NCI-H69 (cell line): ENCODE measurements around the gene ZNF526.

Experiments
- DNase-seq: peaks from one replicate; lab custom pipeline; 2025; lab: John Stamatoyannopoulos, UW

ZNF526 gene

DNA sequence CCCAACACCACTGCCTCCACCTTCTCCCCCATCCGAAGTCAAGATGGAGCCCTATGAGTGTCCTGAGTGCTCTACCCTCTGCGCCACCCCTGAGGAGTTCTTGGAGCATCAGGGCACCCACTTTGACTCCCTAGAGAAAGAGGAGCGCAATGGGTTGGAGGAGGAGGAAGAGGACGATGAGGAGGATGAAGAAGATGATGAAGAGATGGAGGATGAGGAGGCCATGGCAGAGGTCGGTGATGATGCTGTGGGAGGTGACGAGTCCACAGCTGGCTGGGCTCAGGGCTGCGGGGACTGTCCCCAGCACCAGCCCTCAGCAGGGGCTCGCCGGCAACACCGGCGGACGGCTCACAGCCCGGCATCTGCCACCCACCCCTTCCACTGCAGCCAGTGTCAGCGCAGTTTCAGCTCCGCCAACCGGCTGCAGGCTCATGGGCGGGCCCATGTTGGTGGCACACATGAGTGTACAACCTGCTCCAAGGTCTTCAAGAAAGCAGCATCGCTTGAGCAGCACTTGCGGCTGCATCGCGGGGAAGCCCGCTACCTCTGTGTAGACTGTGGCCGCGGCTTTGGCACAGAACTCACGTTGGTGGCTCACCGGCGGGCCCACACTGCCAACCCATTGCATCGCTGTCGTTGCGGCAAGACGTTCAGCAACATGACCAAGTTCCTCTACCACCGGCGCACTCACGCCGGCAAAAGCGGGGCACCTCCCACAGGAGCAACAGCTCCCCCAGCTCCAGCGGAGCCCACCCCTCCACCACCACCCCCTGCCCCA, 5.0 kb downstream of the ZNF526 start:
- DNase-seq: no peak

DNA sequence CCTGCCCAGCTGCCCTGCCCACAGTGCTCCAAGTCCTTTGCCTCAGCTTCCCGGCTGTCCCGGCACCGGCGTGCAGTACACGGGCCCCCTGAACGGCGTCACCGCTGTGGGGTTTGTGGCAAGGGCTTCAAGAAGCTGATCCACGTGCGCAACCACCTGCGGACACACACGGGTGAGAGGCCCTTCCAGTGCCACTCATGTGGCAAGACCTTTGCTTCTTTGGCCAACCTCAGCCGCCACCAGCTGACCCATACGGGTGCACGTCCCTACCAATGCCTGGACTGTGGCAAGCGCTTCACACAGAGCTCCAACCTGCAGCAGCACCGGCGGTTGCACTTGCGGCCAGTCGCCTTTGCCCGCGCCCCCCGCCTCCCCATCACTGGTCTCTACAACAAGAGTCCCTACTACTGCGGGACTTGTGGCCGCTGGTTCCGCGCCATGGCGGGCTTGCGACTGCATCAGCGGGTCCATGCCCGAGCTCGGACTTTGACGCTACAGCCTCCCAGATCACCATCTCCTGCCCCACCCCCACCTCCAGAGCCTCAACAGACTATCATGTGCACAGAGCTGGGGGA, 5.7 kb downstream of the ZNF526 start:
- DNase-seq: no peak

DNA sequence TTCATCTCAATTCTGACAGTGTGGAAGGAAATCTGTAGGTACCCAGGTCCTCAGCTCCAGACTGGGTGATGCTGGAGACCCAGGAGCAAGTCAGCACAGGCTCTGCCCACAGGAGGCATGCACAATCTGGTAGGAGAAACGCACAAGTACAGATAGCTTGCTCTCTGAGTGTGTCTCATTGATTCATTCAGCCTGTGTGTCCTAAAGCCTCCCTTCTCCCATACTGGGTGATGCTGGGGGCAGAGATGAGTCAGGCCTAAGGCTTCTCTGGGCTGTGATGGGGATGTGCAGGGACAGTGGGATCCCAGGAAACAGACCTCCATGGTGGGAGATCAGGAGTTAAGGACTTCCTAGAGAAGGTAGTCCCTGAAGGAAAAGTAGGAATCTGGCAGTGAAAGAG, 6.8 kb downstream of the ZNF526 start:
- no peak for DNase-seq

- DNase-seq: no peak
Observed at GRCh38 chr19:42228641-42229040, 8.5 kb downstream of the ZNF526 start.

DNA sequence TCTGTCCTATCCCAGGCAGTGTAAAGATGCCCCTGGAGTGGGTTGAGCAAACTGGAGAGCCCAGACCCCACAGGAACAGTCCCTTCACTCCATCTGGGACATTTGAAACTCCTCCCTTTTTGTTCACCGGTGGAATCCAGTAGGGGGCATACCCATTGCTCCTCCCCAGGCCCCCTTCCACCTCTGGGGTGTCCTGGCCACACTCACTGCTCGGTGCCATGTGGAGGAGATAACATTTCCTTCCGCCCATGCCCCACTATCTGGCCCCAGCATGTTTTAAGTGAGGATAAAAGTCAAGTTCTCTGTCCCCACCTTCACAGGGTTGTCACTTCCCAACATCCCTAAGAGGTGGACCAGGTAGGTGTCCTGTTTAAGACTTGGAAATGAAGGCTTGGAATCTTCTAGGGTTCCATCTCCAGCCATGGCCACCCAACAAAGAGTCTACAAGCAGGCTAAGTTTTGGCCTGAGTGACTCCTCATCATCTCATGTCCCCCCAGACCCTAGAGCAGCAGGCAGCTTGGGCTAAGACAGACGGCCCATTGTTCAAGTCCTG, 9.3 kb downstream of the ZNF526 start:
- DNase-seq: no peak

GRCh38 chr19:42229855-42230351, 9.8 kb downstream of the ZNF526 start:
- DNase-seq: no peak

DNA sequence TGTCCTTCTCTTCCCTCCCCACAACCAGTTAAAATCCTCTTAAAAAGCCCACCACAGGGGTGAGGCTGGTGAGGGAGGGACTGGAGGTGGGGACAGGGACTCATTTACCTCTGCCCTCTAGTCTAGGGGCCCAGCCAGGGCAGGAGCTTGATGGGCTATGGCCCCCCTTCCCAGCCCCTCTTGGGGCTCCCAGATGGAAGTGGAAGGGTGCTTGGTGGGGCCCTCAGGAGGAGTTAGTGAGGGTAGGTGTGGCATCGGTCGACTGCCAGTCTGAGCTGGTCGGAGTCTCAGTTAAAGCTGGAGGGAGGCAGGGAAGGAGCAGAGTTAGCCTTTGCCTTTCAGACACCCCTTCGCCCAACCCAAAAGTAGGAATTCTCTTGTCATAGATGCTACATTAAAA, 10.5 kb downstream of the ZNF526 start:
- no peak for DNase-seq

- DNase-seq: no peak
Observed at GRCh38 chr19:42232435-42232834, 12.3 kb downstream of the ZNF526 start.

GRCh38 chr19:42233106-42233505, 13.0 kb downstream of the ZNF526 start:
- peak; percentile 43 for DNase-seq

DNA sequence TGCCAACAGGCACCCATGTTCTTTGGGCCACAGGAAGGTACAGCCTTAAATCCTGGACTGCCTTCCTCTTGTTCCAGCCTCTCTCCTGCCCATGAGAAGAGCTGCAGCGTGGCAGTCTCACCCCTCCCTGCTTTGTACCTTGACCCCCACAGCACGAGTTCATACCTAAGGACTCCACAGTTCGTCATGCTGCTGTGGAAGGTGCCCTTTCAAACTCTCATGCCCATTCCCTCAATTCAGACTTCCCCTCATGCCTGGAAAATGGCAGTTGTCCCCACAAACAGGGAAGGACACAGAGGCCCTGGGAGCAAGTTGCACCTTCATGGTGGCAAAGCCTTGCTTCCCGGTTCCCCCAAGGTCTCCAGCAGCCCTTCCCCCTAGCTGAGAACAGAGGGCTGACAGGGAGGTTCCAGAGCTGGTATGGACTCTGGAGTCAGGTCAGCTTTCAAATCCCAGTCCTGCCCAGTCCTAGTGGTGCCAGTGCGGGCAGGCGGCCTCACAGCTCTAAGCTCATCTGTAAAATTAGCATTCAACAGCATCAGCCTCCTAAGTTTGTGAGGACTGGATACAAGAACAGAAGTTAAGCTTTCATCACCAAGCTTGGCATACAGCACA, 13.7 kb downstream of the ZNF526 start:
- no peak for DNase-seq

DNA sequence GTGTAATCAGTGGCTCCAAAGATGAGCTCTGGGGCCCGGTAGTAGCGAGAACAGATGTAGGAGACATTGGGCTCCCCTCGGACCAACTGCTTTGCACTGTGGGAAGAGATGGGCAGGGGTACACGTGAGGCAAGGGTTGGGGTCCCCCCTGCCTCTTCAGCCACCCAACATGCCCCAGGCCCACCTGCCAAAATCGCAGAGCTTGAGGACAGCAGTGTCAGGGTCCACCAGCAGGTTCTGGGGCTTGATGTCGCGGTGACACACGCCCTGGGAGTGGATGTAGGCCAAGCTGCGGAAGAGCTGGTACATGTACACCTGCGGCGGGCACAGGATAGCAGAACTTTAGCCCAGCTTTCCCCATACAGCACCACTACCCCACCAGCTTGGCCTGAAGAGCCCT, 14.3 kb downstream of the ZNF526 start:
- no peak for DNase-seq

GRCh38 chr19:42235181-42235580, 15.1 kb downstream of the ZNF526 start:
- no peak for DNase-seq

DNA sequence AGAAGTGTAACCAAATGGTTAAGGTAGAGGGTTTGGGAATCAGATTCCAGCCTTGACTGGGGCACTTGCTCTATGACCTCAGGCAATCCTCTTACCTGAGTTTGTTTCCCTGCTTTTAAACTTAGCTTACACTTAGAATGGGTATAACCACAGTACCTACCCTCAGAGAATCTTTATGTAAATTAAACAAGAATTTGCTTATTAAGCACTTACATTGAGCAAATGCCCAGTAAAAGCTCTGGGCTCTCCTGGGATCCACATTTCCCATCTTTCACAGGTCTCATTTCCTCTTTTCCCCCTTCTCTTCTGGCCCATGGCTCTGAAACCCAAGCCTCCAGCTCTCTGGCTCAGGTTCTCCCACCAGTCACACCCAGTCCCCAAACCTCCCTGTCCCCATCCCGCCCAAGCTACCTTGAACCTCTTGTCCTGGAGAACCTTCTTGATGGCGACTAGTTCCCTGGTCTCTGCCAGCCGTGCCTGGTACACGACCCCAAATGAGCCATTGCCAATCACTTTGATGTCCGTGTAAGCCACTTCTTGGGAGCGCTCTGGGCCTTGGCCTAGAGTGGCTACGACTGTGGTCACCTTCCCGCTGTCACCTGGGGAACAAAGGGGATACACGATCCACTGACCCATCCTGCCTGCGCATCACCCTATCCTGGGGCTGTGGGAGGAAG, 19.6 kb downstream of the ZNF526 start:
- DNase-seq: no peak

DNA sequence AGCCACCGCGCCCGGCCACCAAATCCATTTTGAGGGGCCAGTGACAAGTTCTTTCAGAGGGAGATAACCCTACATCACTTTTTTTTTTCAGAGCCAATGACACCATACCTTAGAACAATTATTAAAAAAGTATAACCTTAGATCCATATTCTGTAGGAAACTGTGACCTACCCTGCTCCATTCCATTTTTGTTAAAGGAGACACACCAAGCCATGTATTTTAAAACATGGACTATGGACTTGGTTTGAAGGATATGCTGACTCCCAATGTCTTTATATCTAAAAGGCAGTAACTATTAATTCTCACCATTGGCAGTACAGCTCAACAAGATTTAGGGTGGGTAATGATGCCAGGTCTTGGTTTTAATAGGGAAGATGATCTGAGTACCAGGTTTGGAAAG, 21.2 kb downstream of the ZNF526 start:
- DNase-seq: no peak

- no peak for DNase-seq
Observed at GRCh38 chr19:42242069-42242511, 22.0 kb downstream of the ZNF526 start.

GRCh38 chr19:42242512-42243409, 22.6 kb downstream of the ZNF526 start, which contains the start of gene GSK3A:
TSS of gene GSK3A (minus strand) at chr19:42242602. CDS start at chr19:42242465, 137 bp downstream.
- DNase-seq: peak; percentile 100

DNA sequence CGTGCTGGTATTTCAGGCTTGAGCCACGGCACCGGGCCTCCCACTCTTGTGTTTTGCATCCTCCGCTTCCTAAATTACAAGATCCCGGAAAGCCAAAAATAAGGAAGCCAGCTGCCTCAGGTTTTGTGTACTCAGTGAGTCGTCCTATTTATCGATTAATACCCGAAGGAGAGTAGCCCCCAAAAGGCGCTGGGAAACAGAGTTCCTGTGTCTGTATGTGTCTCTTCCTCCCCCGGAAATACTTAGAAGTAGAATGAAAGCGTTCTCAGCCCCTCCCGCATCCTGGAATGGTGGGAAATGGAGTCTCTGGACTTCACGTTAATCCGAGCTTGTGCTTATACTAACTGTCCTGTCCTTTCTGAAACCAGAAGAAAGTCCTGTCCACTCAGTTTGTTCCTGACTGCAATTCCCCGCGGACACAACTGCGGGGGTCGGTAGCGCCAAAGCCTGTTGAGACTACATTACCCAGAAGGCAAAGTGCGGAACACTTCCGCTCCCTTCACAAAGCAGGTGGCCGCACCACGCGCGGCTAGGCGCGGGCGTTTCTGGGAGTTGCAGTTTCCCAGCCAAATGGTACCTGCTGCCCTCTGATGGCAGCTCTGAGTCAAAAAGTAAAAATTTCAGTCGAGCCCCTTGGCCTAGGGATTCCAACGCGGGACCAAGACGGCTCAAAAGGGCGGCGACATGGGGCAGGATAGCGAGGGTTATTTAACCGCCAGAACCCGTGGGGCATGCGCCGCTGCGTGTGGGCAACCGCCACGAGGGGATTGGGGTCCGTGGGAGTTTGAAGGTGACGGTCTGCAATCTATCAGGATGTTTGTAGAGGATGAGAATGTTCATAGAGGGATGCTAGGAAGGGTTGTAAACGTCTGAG, 24.5 kb downstream of the ZNF526 start:
- peak; percentile 97 for DNase-seq

DNA sequence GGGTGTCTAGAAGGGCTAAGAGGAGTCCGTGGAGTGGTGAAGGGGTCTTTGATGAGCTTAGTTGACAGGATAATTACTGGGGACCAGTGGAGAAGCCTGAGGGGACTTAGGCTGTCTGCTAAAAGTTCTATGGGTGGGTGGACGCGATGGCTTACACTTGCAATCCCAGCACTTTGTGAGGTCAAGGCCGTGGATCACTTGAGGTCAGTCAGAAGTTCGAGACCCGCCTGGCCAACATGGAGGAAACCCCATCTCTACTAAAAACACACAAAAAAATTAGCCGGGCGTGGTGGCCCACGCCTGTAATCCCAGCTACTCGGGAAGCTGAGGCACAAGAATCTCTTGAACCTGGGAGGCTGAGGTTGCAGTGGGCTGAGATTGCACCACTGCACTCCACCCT, 25.1 kb downstream of the ZNF526 start:
- no peak for DNase-seq

DNA sequence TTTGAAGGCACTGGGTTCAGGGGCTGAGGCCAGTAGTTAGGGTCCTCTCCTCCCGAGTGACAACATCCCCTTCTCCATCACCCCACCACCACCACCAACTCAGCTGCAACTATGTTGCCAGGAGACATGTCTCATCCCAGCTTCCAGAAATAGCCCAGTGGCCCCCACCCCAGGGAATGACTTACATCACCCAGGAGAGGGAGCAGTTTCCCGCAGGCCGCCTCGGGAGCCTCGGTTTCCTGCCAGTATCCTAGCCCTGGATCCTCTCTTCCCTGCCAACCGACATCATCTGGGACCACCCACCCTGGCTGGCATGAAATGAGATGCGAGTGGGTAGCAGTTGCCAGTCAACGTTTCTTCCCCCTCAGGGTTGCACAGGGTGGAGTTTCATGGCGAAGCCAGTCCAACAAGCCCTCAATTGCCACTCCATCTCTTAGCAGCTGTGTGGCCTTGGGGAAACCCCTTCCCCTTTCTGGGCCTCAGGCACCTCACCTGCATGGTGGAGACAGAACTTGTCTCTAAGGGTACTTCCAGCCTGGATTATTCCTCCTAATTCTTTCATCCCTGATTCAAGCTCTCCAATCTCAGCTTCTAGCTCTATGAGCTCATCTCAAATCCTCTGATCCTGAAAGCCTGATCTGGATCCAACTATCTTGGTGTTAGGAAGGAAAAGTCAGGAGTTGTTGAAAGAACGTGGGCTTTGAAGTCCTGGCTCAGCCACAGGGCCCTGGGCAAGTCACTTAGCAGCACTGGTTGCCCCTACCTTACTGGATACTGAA, 26.2 kb downstream of the ZNF526 start:
- DNase-seq: peak; percentile 76
